SK-N-SH treated with all-trans-retinoic acid at 6 μM for 48 hours (cell line): ENCODE measurements around the gene THADA.

Source experiments
- BACH2 ChIP-seq: fragments of 250-450 bp; sonication (Bioruptor Pico); IDR thresholded peaks from 2 replicates; pipeline ENCODE4 v1.9.0; 2021; ENCODE audit warnings: mild to moderate bottlenecking, borderline replicate concordance
- RARB ChIP-seq: fragments of 250-450 bp; sonication (Bioruptor Pico); IDR thresholded peaks from 2 replicates; pipeline ENCODE4 v1.8.0; 2021; ENCODE audit warnings: mild to moderate bottlenecking, moderate library complexity
- TCF4 ChIP-seq: fragments of 250-450 bp; sonication (Bioruptor Pico); IDR thresholded peaks from 2 replicates; pipeline ENCODE4 v1.8.0; 2021; ENCODE audit warnings: mild to moderate bottlenecking, moderate library complexity, borderline replicate concordance
- TOX ChIP-seq: fragments of 250-450 bp; sonication (Bioruptor Pico); IDR thresholded peaks from 2 replicates; pipeline ENCODE4 v1.8.0; 2021; ENCODE audit warnings: mild to moderate bottlenecking, moderate library complexity, borderline replicate concordance
- ZC3H10 ChIP-seq: fragments of 250-450 bp; sonication (Bioruptor Pico); IDR thresholded peaks from 2 replicates; pipeline ENCODE4 v1.5.1; 2021; ENCODE audit warnings: mild to moderate bottlenecking, moderate library complexity
- ZFP3 ChIP-seq: fragments of 250-450 bp; sonication (Bioruptor Pico); IDR thresholded peaks from 2 replicates; pipeline ENCODE4 v1.5.0; 2020; ENCODE audit warnings: mild to moderate bottlenecking, moderate library complexity
- ZFP30 ChIP-seq: fragments of 450-650 bp; formaldehyde crosslinking; IDR thresholded peaks from 2 replicates; pipeline ENCODE4 v1.5.0; 2022; ENCODE audit warnings: mild to moderate bottlenecking, moderate library complexity
- ZNF565 ChIP-seq: fragments of 450-650 bp; formaldehyde crosslinking; conservative IDR thresholded peaks from 2 replicates; pipeline ENCODE4 v1.5.0; 2020; ENCODE audit warnings: low read depth, mild to moderate bottlenecking, moderate library complexity
- ZNF70 ChIP-seq: fragments of 450-650 bp; formaldehyde crosslinking; IDR thresholded peaks from 2 replicates; pipeline ENCODE4 v1.5.0; 2020; ENCODE audit warnings: mild to moderate bottlenecking, moderate library complexity
- ZNF8 ChIP-seq: fragments of 450-650 bp; formaldehyde crosslinking; IDR thresholded peaks from 2 replicates; pipeline ENCODE4 v1.5.0; 2020; ENCODE audit warnings: mild to moderate bottlenecking, moderate library complexity
- TF ChIP-seq, protein P1 (sequence below): fragments of 250-450 bp; sonication (Bioruptor Pico); IDR thresholded peaks from 2 replicates; pipeline ENCODE4 v1.8.0; 2020; ENCODE audit warnings: mild to moderate bottlenecking, moderate library complexity, borderline replicate concordance
- TF ChIP-seq, protein P2 (sequence below): fragments of 250-450 bp; sonication (Bioruptor Pico); IDR thresholded peaks from 2 replicates; pipeline ENCODE4 v1.8.0; 2021; ENCODE audit warnings: low read depth, mild to moderate bottlenecking, moderate library complexity, borderline replicate concordance
- TF ChIP-seq, protein P3 (sequence below): fragments of 250-450 bp; sonication (Bioruptor Pico); IDR thresholded peaks from 2 replicates; pipeline ENCODE4 v1.5.1; 2020; ENCODE audit warnings: low read depth, mild to moderate bottlenecking, moderate library complexity

DNA sequence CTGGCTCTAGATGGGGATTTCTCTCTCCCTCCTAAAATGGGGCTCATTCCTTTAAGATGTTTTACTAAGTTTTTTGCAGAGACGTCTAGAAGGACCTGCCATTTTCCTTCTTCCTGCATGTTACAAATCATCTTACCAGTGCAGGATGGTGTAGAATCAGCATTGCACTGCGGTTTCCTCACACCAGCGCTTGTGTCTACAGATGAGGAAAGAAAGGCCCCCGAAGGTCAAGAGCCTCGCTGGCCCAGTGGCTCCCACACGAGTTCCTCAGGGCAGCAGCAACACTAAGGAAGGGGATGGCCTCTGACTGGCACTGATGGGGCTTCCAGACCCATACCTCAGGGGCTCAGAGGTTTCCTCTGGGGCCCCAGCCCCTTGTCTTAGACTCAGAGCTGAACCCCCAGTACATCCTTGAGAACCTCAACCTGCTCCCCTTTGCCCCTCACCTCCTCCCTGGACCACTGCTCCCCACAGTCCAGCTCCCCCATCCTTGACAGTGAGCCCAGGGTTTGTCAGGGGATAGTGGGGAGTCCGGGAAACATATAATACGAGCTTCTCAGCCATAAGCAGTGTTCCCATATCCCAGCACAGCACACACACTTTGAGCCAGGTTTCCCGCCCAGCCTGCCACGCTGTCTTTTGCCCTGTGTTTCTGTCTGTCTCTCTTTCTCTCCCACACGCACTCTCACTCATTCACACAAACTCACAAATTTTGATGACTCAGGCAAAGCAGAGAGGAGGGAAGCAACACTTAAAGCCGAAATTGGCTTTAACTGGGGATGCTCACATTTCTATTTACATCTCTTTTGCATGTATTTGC is 398.9 kb downstream of the THADA start:
- TF ChIP-seq, protein P1, sequence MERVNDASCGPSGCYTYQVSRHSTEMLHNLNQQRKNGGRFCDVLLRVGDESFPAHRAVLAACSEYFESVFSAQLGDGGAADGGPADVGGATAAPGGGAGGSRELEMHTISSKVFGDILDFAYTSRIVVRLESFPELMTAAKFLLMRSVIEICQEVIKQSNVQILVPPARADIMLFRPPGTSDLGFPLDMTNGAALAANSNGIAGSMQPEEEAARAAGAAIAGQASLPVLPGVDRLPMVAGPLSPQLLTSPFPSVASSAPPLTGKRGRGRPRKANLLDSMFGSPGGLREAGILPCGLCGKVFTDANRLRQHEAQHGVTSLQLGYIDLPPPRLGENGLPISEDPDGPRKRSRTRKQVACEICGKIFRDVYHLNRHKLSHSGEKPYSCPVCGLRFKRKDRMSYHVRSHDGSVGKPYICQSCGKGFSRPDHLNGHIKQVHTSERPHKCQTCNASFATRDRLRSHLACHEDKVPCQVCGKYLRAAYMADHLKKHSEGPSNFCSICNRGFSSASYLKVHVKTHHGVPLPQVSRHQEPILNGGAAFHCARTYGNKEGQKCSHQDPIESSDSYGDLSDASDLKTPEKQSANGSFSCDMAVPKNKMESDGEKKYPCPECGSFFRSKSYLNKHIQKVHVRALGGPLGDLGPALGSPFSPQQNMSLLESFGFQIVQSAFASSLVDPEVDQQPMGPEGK (CRISPR knock-in tag), result no peak
- no peak for TF ChIP-seq RARB (CRISPR knock-in tag)
- no peak for TF ChIP-seq ZFP30 (CRISPR knock-in tag)
- no peak for TF ChIP-seq ZNF565
- TF ChIP-seq ZNF70, result no peak
- TF ChIP-seq ZNF8 (CRISPR knock-in tag), result no peak
- TF ChIP-seq, protein P2, sequence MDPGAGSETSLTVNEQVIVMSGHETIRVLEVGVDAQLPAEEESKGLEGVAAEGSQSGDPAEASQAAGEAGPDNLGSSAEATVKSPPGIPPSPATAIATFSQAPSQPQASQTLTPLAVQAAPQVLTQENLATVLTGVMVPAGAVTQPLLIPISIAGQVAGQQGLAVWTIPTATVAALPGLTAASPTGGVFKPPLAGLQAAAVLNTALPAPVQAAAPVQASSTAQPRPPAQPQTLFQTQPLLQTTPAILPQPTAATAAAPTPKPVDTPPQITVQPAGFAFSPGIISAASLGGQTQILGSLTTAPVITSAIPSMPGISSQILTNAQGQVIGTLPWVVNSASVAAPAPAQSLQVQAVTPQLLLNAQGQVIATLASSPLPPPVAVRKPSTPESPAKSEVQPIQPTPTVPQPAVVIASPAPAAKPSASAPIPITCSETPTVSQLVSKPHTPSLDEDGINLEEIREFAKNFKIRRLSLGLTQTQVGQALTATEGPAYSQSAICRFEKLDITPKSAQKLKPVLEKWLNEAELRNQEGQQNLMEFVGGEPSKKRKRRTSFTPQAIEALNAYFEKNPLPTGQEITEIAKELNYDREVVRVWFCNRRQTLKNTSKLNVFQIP (CRISPR knock-in tag), result no peak
- no peak for TF ChIP-seq TCF4 (CRISPR knock-in tag)
- TF ChIP-seq TOX (CRISPR knock-in tag), result no peak
- TF ChIP-seq, protein P3, sequence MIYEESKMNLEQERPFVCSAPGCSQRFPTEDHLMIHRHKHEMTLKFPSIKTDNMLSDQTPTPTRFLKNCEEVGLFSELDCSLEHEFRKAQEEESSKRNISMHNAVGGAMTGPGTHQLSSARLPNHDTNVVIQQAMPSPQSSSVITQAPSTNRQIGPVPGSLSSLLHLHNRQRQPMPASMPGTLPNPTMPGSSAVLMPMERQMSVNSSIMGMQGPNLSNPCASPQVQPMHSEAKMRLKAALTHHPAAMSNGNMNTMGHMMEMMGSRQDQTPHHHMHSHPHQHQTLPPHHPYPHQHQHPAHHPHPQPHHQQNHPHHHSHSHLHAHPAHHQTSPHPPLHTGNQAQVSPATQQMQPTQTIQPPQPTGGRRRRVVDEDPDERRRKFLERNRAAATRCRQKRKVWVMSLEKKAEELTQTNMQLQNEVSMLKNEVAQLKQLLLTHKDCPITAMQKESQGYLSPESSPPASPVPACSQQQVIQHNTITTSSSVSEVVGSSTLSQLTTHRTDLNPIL, result no peak
- no peak for TF ChIP-seq ZFP3 (CRISPR knock-in tag)
- no peak for TF ChIP-seq ZC3H10 (CRISPR knock-in tag)
- no peak for TF ChIP-seq BACH2 (CRISPR knock-in tag)
